Gastrocnemius medialis (tissue), 4 donors: ENCODE results near the gene MIER2.

ENCODE experiments used
- POLR2A ChIP-seq, 2 donors: fragments of 450-650 bp; IDR thresholded peaks; one replicate each; pipeline ENCODE4 v1.6.1; 2017; ENCODE audit warnings: antibody characterized with exemption in 2 of 2, mild to moderate bottlenecking in 2 of 2, moderate library complexity in 2 of 2
- TF ChIP-seq, protein P1 (sequence below), 5 experiments: fragments of 450-650 bp in 3 of 5; fragments of 200-600 bp in 2 of 5; sonication (generic) in 2 of 5; IDR thresholded peaks in 4 of 5; conservative IDR thresholded peaks in 1 of 5; 1 replicate in 4 of 5; 2 replicates in 1 of 5; pipeline ENCODE4 v1.5.1; 2016 to 2019; ENCODE audit warnings: antibody characterized with exemption in 5 of 5, mild to moderate bottlenecking in 3 of 5, moderate library complexity in 3 of 5

DNA sequence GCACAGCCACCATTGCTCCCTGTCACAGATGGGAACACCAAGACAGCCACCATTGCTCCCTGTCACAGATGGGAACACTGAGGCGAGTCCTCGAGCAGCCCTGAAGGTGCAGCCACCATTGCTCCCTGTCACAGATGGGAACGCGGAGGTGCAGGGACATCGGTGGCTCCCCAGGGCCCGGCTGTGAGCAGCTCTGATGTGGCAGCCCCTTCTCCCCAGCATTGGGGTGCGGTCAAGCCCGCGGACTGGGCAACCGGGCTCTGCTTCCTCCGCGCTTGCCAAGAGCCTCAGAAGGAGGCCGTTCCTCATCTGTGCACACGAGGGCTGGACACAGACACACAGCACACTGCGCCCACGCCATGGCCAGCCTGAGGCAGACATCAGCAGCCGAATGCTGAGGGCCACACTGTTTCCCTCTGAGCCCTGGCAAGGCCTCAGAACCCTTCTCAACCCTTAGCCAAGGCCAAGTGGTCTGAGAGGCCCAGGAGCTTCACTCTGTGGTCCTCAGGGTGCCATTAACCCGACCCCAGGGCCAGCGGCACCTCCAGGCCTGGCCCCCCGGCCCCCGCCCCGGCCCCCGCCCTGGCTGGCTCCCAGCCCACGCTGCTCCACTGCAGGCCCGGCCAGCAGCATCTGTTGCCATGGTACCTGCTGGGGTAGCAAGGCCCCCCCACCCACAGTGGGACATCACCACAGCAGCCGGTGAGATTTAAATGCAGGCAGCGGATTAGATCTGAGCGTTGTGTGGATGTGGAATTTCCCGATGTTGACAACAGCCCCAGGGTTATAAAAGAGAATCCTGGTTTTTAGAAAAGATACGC lies 46.0 kb upstream of the MIER2 start:
- no peak for TF ChIP-seq POLR2A (IDR thresholded peaks at IDR 0.05)
- TF ChIP-seq, protein P1, sequence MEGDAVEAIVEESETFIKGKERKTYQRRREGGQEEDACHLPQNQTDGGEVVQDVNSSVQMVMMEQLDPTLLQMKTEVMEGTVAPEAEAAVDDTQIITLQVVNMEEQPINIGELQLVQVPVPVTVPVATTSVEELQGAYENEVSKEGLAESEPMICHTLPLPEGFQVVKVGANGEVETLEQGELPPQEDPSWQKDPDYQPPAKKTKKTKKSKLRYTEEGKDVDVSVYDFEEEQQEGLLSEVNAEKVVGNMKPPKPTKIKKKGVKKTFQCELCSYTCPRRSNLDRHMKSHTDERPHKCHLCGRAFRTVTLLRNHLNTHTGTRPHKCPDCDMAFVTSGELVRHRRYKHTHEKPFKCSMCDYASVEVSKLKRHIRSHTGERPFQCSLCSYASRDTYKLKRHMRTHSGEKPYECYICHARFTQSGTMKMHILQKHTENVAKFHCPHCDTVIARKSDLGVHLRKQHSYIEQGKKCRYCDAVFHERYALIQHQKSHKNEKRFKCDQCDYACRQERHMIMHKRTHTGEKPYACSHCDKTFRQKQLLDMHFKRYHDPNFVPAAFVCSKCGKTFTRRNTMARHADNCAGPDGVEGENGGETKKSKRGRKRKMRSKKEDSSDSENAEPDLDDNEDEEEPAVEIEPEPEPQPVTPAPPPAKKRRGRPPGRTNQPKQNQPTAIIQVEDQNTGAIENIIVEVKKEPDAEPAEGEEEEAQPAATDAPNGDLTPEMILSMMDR (IDR thresholded peaks at IDR 0.05 in 4 of 5, conservative IDR thresholded peaks at IDR 0.05 in 1 of 5) = no peak
